GM12878 (cell line): Measurements from ENCODE around the gene FKBP2. TPM values are rescaled to one million over a fixed set of nuclear protein-coding genes. Genes with fewer than 3 reads are reported as not detected.

ENCODE experiments used
- GATAD2B ChIP-seq: fragments of 450-650 bp; conservative IDR thresholded peaks from 2 replicates; pipeline ENCODE4 v1.6.1; 2017; ENCODE audit warnings: low read depth, mild to moderate bottlenecking, moderate library complexity
- HSF1 ChIP-seq: fragments of 150-350 bp; IDR thresholded peaks from 2 replicates; pipeline ENCODE4 v1.6.1; 2014; ENCODE audit warnings: mild to moderate bottlenecking, low read depth, low read length
- MEF2A ChIP-seq: IDR thresholded peaks from 2 replicates; pipeline ENCODE4 v1.6.1; 2011; ENCODE audit warnings: low read depth, mild to moderate bottlenecking, low read length, moderate library complexity; ENCODE audit not compliant: insufficient read depth
- MEF2B ChIP-seq: fragments of 450-650 bp; IDR thresholded peaks from 2 replicates; pipeline ENCODE4 v1.6.1; 2018; ENCODE audit warnings: mild to moderate bottlenecking, moderate library complexity; ENCODE audit not compliant: partially characterized antibody, poor library complexity, severe bottlenecking
- MTA3 ChIP-seq: IDR thresholded peaks from 2 replicates; pipeline ENCODE4 v1.6.1; 2012; ENCODE audit warnings: low read length, inconsistent platforms, borderline replicate concordance
- PAX5 ChIP-seq: IDR thresholded peaks from 2 replicates; pipeline ENCODE4 v1.6.1; 2011; ENCODE audit warnings: low read depth, low read length, borderline replicate concordance
- POU2F2 ChIP-seq: IDR thresholded peaks from 3 replicates; pipeline ENCODE4 v1.6.1; 2011; ENCODE audit warnings: low read depth, mild to moderate bottlenecking, low read length, borderline replicate concordance
- RB1 ChIP-seq: fragments of 450-650 bp; formaldehyde crosslinking; IDR thresholded peaks from 2 replicates; pipeline ENCODE4 v1.6.1; 2017; ENCODE audit warnings: mild to moderate bottlenecking, borderline replicate concordance
- REST ChIP-seq: IDR thresholded peaks from 2 replicates; pipeline ENCODE4 v1.6.1; 2012; ENCODE audit warnings: mild to moderate bottlenecking, low read depth, low read length
- SMAD1 ChIP-seq: fragments of 450-650 bp; IDR thresholded peaks from 2 replicates; pipeline ENCODE4 v1.6.1; 2018; ENCODE audit warnings: mild to moderate bottlenecking, low read depth; ENCODE audit not compliant: partially characterized antibody
- TAF1 ChIP-seq: IDR thresholded peaks from 2 replicates; pipeline ENCODE4 v1.6.1; 2011; ENCODE audit warnings: mild to moderate bottlenecking, low read depth, low read length, borderline replicate concordance
- TCF3 ChIP-seq: IDR thresholded peaks from 2 replicates; pipeline ENCODE4 v1.6.1; 2012; ENCODE audit warnings: low read depth, mild to moderate bottlenecking, low read length, borderline replicate concordance; ENCODE audit not compliant: insufficient read depth
- TCF7 ChIP-seq: IDR thresholded peaks from 2 replicates; pipeline ENCODE4 v1.6.1; 2014; ENCODE audit warnings: antibody characterized with exemption, borderline replicate concordance
- ZBTB4 ChIP-seq: fragments of 450-650 bp; formaldehyde crosslinking; IDR thresholded peaks from 2 replicates; pipeline ENCODE4 v1.4.0; 2022; ENCODE audit warnings: mild to moderate bottlenecking, moderate library complexity
- ZNF207 ChIP-seq: fragments of 450-650 bp; IDR thresholded peaks from 2 replicates; pipeline ENCODE4 v1.6.1; 2014; ENCODE audit warnings: antibody characterized with exemption, mild to moderate bottlenecking, borderline replicate concordance
- polyA plus RNA-seq, 11 experiments: library from polyadenylated mRNA; depleted of rRNA in 4 of 11; unstranded in 6 of 11; stranded (reverse) in 5 of 11; fragments of >200 nt; fragmentation: Nextera tagmentation in 4 of 11; fragmentation: Illumina TruSeq in 1 of 11; extraction: Ambion mirVana in 4 of 11; extraction: Trizol in 1 of 11; gene quantifications; 1 replicate in 1 of 11; 2 replicates in 10 of 11; pipeline versions ENCODE4 v1.2.1 to v1.2.3, GENCODE V29; 2011 to 2016; ENCODE audit warnings: inconsistent platforms in 2 of 11, missing spikeins in 2 of 11, low read depth in 1 of 11
- total RNA-seq, 4 experiments: library from RNA; depleted of rRNA in 3 of 4; stranded (reverse); fragments of >200 nt in 3 of 4; fragmentation: Illumina TruSeq in 1 of 4; extraction: Trizol in 1 of 4; gene quantifications; 2 replicates each; pipeline versions ENCODE4 v1.2.1 to v1.2.3, GENCODE V29; 2013 to 2021
- TF ChIP-seq, protein P1 (sequence below): fragments of 450-650 bp; IDR thresholded peaks from 2 replicates; pipeline ENCODE4 v1.6.1; 2017; ENCODE audit warnings: mild to moderate bottlenecking, low read depth, inconsistent platforms; ENCODE audit not compliant: poor library complexity, severe bottlenecking
- TF ChIP-seq, protein P2 (sequence below): fragments of 450-650 bp; IDR thresholded peaks from 2 replicates; pipeline ENCODE4 v1.6.1; 2018; ENCODE audit warnings: borderline replicate concordance, mild to moderate bottlenecking; ENCODE audit not compliant: partially characterized antibody

The FKBP2 gene
- total and polyA plus RNA-seq, 10 of the 15 experiments (the other 5 are each of a cell fraction or from before 2014, with no cell fraction given), result 1.8 to 99.7 (median 39.5) TPM

- TF ChIP-seq REST, result no peak
- TF ChIP-seq MEF2A, result no peak
- peak; percentile 63; the same call in 1 of the 2 replicates for TF ChIP-seq TCF3
- TF ChIP-seq RB1, result no peak
- no peak for TF ChIP-seq PAX5
- TF ChIP-seq, protein P1, sequence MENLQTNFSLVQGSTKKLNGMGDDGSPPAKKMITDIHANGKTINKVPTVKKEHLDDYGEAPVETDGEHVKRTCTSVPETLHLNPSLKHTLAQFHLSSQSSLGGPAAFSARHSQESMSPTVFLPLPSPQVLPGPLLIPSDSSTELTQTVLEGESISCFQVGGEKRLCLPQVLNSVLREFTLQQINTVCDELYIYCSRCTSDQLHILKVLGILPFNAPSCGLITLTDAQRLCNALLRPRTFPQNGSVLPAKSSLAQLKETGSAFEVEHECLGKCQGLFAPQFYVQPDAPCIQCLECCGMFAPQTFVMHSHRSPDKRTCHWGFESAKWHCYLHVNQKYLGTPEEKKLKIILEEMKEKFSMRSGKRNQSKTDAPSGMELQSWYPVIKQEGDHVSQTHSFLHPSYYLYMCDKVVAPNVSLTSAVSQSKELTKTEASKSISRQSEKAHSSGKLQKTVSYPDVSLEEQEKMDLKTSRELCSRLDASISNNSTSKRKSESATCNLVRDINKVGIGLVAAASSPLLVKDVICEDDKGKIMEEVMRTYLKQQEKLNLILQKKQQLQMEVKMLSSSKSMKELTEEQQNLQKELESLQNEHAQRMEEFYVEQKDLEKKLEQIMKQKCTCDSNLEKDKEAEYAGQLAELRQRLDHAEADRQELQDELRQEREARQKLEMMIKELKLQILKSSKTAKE, result no peak
- no peak for TF ChIP-seq MEF2B
- TF ChIP-seq, protein P2, sequence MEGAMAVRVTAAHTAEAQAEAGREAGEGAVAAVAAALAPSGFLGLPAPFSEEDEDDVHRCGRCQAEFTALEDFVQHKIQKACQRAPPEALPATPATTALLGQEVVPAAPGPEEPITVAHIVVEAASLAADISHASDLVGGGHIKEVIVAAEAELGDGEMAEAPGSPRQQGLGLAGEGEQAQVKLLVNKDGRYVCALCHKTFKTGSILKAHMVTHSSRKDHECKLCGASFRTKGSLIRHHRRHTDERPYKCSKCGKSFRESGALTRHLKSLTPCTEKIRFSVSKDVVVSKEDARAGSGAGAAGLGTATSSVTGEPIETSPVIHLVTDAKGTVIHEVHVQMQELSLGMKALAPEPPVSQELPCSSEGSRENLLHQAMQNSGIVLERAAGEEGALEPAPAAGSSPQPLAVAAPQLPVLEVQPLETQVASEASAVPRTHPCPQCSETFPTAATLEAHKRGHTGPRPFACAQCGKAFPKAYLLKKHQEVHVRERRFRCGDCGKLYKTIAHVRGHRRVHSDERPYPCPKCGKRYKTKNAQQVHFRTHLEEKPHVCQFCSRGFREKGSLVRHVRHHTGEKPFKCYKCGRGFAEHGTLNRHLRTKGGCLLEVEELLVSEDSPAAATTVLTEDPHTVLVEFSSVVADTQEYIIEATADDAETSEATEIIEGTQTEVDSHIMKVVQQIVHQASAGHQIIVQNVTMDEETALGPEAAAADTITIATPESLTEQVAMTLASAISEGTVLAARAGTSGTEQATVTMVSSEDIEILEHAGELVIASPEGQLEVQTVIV, result no peak
- no peak for TF ChIP-seq MTA3
- no peak for TF ChIP-seq ZBTB4 (CRISPR knock-in tag)
- TF ChIP-seq GATAD2B, result no peak
- TF ChIP-seq POU2F2, result no peak
- no peak for TF ChIP-seq SMAD1
- no peak for TF ChIP-seq ZNF207
- no peak for TF ChIP-seq TAF1
- no peak for TF ChIP-seq TCF7
- no peak for TF ChIP-seq HSF1
These were observed 4.5 kb downstream of the FKBP2 start (continued) for GRCh38 chr11:64245401-64245796.
